Peyer's patch (tissue), 4 donors: ENCODE data around the gene ST7.

Experiments used
- CTCF ChIP-seq, 6 experiments: fragments of 450-650 bp in 4 of 6; fragments of 200-600 bp in 2 of 6; sonication (generic) in 1 of 6; IDR thresholded peaks; one replicate each; pipeline ENCODE4 v1.5.1; 2017 to 2019; ENCODE audit warnings: antibody characterized with exemption in 6 of 6, mild to moderate bottlenecking in 3 of 6, moderate library complexity in 1 of 6
- POLR2A ChIP-seq, 2 donors: fragments of 450-650 bp; IDR thresholded peaks; one replicate each; pipeline ENCODE4 v1.5.1; 2017; ENCODE audit warnings: antibody characterized with exemption in 2 of 2, mild to moderate bottlenecking in 2 of 2, moderate library complexity in 2 of 2

DNA sequence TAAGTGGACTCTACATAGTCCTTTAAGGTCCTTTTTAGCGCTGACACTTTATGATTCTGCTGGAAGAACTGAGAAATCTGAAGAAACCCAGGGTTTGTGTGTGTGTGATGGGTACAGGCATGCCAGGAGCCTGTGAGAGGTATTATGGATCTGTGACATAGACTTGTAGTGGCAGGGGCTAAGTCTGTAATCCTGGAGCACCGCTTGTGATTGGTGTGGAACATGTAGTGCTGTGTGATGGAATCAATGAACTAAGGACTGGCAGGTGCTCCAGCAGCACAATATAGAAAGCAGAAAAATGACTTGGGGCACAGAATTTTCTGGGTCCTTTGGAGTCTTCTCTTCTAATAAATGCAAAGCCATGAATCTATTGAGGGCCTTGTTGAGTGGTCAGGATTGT is 163.9 kb downstream of the ST7 start:
- TF ChIP-seq CTCF (IDR thresholded peaks at IDR 0.05) (no peak), POLR2A (IDR thresholded peaks at IDR 0.05) (no peak)
